ENCODE results near the gene ZC3H12C. TPM values are rescaled to one million over a fixed set of nuclear protein-coding genes. Genes with fewer than 3 reads are reported as not detected.
A peak's percentile ranks its signal among the peaks of the same experiment; 100 is the strongest.

Gene ZC3H12C
- total and polyA plus RNA-seq, 4 donors: 3.4 to 27.1 (median 9.1) TPM

- ATAC-seq (ENCODE audit: insufficient read depth, low FRiP score): no peak
Observed at GRCh38 chr11:110092111-110092514, 1.1 kb upstream of the ZC3H12C start.

GRCh38 chr11:110093407-110094297 lies 460 bp downstream of the ZC3H12C start:
- 1% methylated on average over 60 to 80 of the region's 80 CpGs for WGBS, 2 donors
- Histone ChIP-seq H3K36me3 (ENCODE audit: control insufficient read depth in 4 of 4, insufficient read depth in 4 of 4, low read length in 4 of 4) (no peaks in the 10 kb centered on the region), H3K4me3 (peak overlapping the region; percentile 91), H3K9ac (ENCODE audit: insufficient read depth in 1 of 2, low read length in 2 of 2) (peak overlapping the region; percentile 78 to 83), H3K4me1 (ENCODE audit: control insufficient read depth in 5 of 5, insufficient read depth in 5 of 5, low read length in 5 of 5) (peaks cover 0 to 18% (median 5%) of the 10 kb centered on the region in 5 donors), H3K9me3 (ENCODE audit: control insufficient read depth in 4 of 4, insufficient read depth in 3 of 4, low read length in 3 of 4) (no peaks in the 10 kb centered on the region), H3K27me3 (ENCODE audit: control insufficient read depth in 3 of 3, insufficient read depth in 3 of 3, low read length in 2 of 3) (peaks cover 0 to 3% (median 0%) of the 10 kb centered on the region in 3 donors), H3K27ac (ENCODE audit: low read depth in 1 of 2, low read length in 1 of 2) (peak overlapping the region; percentile 92 to 99)
- no peak for TF ChIP-seq CTCF (IDR thresholded peaks at IDR 0.05; ENCODE audit: control extremely low read depth, extremely low read depth)
- DNase-seq (peak; percentile 73 to 86 (median 85)), ATAC-seq (ENCODE audit: insufficient read depth, low FRiP score) (peak; percentile 45)

More at GRCh38 chr11:110092111-110092514, 1.1 kb upstream of the ZC3H12C start:
- H3K9ac ChIP-seq (ENCODE audit: insufficient read depth in 1 of 2, low read length in 2 of 2): peak overlapping the region; percentile 42 to 58
- DNase-seq: peak in 1 of 3 donors; percentile 19
- H3K9me3 ChIP-seq (ENCODE audit: control insufficient read depth in 4 of 4, insufficient read depth in 3 of 4, low read length in 3 of 4): no peaks in the 10 kb centered on the region
- 24 to 26% methylated on average over 11 of the region's 11 CpGs for WGBS, 2 donors
- TF ChIP-seq CTCF (IDR thresholded peaks at IDR 0.05; ENCODE audit: control extremely low read depth, extremely low read depth): no peak
- H3K4me3 ChIP-seq: peak overlapping the region; percentile 91
- H3K27ac ChIP-seq (ENCODE audit: low read depth in 1 of 2, low read length in 1 of 2): peak overlapping the region; percentile 92 to 99
- H3K27me3 ChIP-seq (ENCODE audit: control insufficient read depth in 3 of 3, insufficient read depth in 3 of 3, low read length in 2 of 3): peaks cover 0 to 9% (median 4%) of the 10 kb centered on the region in 3 donors
- peaks cover 0 to 18% (median 3%) of the 10 kb centered on the region in 5 donors for H3K4me1 ChIP-seq (ENCODE audit: control insufficient read depth in 5 of 5, insufficient read depth in 5 of 5, low read length in 5 of 5)
- no peaks in the 10 kb centered on the region for H3K36me3 ChIP-seq (ENCODE audit: control insufficient read depth in 4 of 4, insufficient read depth in 4 of 4, low read length in 4 of 4)

GRCh38 chr11:110094298-110095285 lies 1.4 kb downstream of the ZC3H12C start:
- DNase-seq (no peak), ATAC-seq (ENCODE audit: insufficient read depth, low FRiP score) (no peak)
- no peaks in the 10 kb centered on the region for H3K27me3 ChIP-seq (ENCODE audit: control insufficient read depth in 3 of 3, insufficient read depth in 3 of 3, low read length in 2 of 3)
- no peak for TF ChIP-seq CTCF (IDR thresholded peaks at IDR 0.05; ENCODE audit: control extremely low read depth, extremely low read depth)
- no peaks in the 10 kb centered on the region for H3K9me3 ChIP-seq (ENCODE audit: control insufficient read depth in 4 of 4, insufficient read depth in 3 of 4, low read length in 3 of 4)
- WGBS, 2 donors: 28 to 35% methylated on average over 9 of the region's 9 CpGs
- H3K9ac ChIP-seq (ENCODE audit: insufficient read depth in 1 of 2, low read length in 2 of 2): peak overlapping the region; percentile 78 to 83
- H3K4me3 ChIP-seq: peak overlapping the region; percentile 91
- peaks cover 0 to 18% (median 5%) of the 10 kb centered on the region in 5 donors for H3K4me1 ChIP-seq (ENCODE audit: control insufficient read depth in 5 of 5, insufficient read depth in 5 of 5, low read length in 5 of 5)
- H3K36me3 ChIP-seq (ENCODE audit: control insufficient read depth in 4 of 4, insufficient read depth in 4 of 4, low read length in 4 of 4): no peaks in the 10 kb centered on the region
- H3K27ac ChIP-seq (ENCODE audit: low read depth in 1 of 2, low read length in 1 of 2): peak overlapping the region in 1 of 2 donors; percentile 99
